ENCODE data around the gene FAAP100.
"Not testable (repeated sequence)": the region's sequence is repeated elsewhere in the genome, so short reads cannot be mapped to it uniquely, and the experiment has no call there.

GRCh38 chr17:81531013-81531412, 21.1 kb downstream of the FAAP100 start:
- not testable (repeated sequence) for TF ChIP-seq IRF1 (CRISPR knock-in tag; IDR thresholded peaks at IDR 0.05); CTCF (IDR thresholded peaks at IDR 0.05)
